HG03159 (cell line): ENCODE measurements around the gene CEACAM8.
A peak's percentile ranks its signal among the peaks of the same experiment; 100 is the strongest.
"Not testable (repeated sequence)": the region's sequence is repeated elsewhere in the genome, so short reads cannot be mapped to it uniquely, and the experiment has no call there.

Experiments used
- ATAC-seq: cut with Tn5 transposase; IDR thresholded peaks from one replicate; pipeline ENCODE4 v1.9.1; 2021; ENCODE audit warnings: mild to moderate bottlenecking, moderate library complexity; ENCODE audit not compliant: unreplicated experiment

Gene CEACAM8

DNA sequence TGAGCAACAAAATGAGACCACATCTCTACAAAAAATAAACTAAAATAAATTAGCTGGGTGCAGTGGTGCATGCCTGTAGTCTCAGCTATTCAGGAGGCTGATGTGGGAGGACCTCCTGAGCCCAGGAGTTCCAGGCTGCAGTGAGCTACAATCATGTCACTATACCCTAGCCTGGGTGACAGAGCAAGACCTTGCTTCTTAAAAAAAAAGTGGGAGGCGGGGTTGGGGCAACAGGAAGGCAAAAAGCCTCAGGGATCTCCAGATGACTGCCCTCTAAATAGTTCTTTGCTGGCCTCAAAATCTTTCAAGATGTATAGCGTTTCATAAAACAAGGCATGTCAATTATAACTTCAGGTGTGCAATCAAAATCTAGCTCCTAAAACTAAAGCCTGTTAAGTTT lies 18.5 kb downstream of the CEACAM8 start:
- ATAC-seq = no peak

GRCh38 chr19:42573642-42574041 lies 21.1 kb downstream of the CEACAM8 start:
- no peak for ATAC-seq

DNA sequence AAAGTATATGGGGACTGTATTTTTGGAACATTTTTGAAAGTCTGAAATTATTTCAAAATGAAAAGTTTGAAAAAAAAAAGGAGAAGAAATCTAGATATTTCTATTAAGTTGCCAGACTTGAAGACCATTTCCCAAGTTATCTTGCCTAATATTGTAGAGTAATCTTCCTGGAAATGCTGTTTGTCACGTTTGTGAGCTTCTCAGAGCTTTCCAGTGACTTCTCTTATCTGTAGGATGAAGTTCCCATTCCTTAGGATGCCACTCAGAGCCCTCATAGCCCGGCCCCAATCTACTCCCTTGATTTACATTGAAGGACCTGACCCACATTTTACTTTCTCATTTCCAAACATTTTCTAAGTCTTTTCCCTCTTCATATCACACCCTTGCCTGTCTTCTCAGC lies 23.6 kb downstream of the CEACAM8 start:
- no peak for ATAC-seq

- no peak for ATAC-seq
Observed at GRCh38 chr19:42569193-42569592, 25.5 kb downstream of the CEACAM8 start.

GRCh38 chr19:42568006-42568405 lies 26.7 kb downstream of the CEACAM8 start:
- no peak for ATAC-seq

DNA sequence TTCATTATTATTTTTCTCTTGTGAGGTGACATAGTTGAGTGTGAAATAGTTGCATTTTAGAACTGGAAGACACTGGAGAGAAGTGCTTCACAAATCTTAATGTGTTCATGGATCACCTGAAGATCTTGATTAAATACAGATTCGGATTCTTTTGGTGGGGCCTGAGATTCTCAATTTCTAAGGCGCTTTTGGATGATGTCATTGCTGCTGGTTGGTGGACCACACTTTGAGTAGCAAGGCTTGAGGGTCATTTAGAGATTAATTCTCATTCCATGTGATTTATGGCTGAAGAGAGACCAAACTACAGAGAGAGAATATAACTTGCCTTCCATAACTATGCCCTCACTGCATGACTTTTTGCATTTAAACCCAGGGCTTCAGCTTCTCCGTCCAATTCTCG lies 27.2 kb downstream of the CEACAM8 start:
- ATAC-seq = no peak

- ATAC-seq = peak; percentile 60
Observed at GRCh38 chr19:42563352-42564210, 31.1 kb downstream of the CEACAM8 start.

GRCh38 chr19:42561512-42561911 lies 33.2 kb downstream of the CEACAM8 start:
- no peak for ATAC-seq

- ATAC-seq = no peak
Observed at GRCh38 chr19:42560731-42561130, 34.0 kb downstream of the CEACAM8 start.

- no peak for ATAC-seq
Observed at GRCh38 chr19:42558450-42559150, 36.1 kb downstream of the CEACAM8 start.

DNA sequence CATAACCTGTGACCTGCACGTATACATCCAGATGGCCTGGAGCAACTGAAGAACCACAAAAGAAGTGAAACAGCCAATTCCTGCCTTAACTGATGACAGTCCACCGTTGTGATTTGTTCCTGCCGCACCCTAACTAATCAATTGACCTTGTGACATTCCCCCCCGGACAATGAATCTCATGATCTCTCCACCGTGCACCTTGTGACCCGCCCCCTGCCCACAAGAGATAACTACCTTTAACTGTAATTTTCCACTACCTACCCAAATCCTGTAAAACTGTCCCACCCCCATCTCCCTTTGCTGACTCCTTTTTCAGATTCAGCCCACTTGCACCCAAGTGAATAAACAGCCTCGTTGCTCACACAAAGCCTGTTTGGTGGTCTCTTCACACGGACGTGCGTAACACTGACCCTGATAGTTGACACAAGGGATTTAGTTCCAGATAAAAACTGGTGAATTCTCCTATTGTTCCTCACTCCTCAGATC lies 37.3 kb downstream of the CEACAM8 start:
- not testable (repeated sequence) for ATAC-seq

DNA sequence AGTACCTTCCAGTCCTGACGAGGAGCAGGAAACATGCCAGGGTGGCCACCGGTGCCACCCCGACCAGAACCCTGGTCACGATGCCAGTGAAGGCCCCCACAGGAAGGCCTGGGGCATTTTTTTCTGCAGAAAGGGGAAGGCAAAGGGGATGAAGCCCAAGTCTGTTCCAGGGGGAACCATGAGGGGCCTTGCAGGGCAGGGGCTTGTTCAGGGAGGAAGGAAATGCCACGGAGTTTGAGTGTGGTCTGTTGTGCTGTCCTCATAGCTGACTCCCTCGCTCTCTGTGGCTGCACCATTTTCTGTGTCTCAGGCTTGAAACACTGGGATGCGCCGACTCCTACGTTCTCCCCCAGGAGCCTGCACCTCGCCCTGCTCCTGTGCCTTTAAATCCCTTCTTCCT lies 38.9 kb downstream of the CEACAM8 start:
- no peak for ATAC-seq

DNA sequence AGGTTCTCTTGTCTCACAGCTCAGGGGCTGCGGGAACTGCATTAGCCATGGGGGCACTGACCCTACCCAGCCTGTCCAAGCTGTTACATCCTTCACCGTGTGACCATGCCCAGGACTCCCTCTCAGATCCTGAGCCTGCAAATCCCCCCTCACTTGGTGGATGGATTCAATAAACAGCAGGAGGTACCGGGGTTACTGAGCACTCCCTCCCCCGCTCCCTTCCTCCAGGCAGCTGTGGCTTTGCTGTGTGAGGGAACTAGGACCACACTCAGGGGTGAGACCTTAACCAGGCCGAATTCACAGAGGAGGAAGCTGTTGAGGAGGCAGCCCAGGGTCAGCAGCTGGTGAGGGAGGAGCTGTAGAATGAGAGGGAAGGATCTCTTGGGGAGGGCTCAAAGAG lies 39.4 kb downstream of the CEACAM8 start:
- no peak for ATAC-seq

DNA sequence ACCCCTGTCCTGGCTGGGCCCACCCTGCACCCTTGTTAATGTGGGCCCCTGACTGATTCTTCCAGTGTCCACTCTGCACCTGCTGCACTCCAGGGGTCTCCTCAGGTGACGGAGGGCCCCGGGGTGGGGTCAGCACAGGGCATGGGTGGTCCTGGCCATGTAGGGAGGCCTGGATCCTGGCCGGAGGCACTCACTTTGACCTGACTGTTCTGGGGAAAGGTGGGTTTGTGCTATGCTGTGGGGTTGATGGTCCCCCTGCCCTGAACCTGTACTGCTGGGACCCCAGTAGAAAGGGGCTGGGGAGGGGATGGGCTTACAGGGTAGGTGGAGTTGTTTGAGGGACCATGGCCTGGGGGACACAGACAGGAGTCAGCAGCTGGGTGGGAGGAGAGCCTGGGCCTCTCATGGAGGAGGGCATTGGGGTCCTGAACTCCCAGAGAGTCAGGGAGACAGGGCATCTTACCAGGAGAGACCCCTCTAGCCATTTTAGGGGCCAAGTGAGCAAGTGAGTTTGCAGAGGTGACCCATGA lies 40.6 kb downstream of the CEACAM8 start:
- ATAC-seq = no peak

DNA sequence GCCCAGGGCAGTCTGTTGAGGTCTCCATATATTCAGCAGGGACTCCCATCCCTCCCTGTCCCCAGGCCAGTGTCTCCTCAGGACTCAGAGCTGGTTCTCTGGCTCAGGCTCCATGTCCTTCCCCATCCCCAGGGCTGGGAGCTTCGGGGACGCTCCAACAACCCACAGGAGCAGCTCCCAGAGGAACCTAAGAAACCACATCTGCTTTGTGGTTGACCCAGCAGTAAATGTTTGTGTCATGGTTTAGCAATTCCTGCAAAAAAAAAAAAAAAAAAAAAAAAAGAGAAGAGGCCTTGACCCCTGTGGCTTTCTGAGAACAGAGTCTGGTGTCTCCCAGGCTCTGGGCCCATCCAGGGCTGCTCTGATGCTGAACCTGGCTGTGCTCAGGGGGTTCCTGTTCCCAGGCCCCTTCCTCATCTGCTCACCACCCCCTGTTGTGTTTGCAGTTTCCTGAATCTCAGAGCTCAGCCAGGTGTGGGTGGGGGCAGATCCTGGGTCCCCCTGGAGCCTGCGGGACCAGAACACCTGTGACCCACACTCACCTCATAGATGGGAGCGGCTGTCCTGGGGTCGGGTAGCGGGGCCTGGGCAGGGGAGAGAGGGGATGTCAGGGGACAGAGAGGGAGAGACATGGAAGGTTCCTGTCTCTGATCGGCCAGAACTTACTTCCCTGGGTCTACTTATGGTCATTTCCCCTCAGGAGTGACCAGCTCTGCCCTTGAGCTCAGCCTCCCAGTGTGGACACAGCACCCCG lies 41.3 kb downstream of the CEACAM8 start:
- no peak for ATAC-seq

- no peak for ATAC-seq
Observed at GRCh38 chr19:42552086-42553065, 42.3 kb downstream of the CEACAM8 start.

DNA sequence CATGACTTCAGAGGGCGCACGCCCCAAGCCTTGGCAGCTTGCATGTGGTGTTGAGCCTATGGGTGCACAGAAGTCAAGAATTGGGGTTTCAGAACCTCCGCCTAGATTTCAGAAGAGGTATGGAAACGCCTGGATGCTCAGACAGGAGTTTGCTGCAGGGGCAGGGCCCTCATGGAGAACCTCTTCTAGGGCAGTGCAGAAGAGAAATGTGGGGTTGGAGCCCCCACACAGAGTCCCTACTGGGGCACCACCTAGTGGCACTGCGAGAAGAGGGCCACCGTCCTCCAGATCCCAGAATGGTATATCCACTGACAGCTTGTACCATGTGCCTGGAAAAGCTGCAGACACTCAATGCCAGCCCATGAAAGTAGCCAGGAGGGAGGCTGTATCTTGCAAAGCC lies 44.2 kb downstream of the CEACAM8 start:
- not testable (repeated sequence) for ATAC-seq

DNA sequence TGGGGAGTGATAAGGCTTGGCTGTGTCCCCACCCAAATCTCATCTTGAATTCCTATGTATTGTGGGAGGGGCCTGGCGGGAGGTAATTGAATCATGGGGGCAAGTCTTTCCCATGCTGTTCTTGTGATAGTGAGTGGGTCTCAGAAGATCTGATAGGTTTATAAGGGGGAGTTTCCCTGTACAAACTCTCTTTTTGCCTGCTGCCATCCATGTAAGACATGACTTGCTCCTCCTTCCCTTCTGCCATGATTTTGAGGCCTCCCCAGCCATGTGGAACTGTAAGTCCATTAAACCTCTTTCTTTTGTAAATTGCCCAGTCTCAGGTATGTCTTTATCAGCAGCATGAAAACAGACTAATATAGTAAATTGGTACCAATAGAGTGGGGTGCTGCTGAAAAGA lies 45.7 kb downstream of the CEACAM8 start:
- not testable (repeated sequence) for ATAC-seq

GRCh38 chr19:42548552-42548951 lies 46.2 kb downstream of the CEACAM8 start:
- ATAC-seq = no peak

DNA sequence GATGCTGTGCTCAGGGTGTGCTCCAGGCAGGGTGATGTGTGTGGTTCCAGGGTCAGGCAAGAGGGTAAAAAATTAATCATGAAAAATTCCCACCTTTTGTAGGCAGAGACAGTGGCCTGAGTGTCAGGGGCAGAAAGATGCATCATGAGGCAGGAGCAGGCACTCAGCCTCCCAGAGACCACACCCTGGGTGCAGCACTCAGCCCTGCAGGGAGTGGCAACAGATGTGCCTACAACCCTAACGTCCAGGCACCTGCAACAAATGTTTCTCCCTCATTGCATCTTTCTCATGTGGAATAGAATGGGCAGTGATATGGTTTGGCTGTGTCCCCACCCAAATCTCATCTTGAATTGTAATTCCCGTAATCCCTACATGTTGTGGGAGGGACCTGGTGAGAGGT lies 46.8 kb downstream of the CEACAM8 start:
- ATAC-seq = no peak
